GM18526 (cell line): ENCODE results near the gene BLMH.

Experiments
- POLR2A ChIP-seq: IDR thresholded peaks from 3 replicates; pipeline ENCODE4 v1.6.1; 2011; ENCODE audit not compliant: insufficient read length; ENCODE audit errors: extremely low read depth

BLMH gene

GRCh38 chr17:30316736-30317135 is 25.0 kb upstream of the BLMH start:
- no peak for TF ChIP-seq POLR2A

GRCh38 chr17:30315106-30315505 is 23.4 kb upstream of the BLMH start:
- TF ChIP-seq POLR2A: no peak

GRCh38 chr17:30314474-30314873 is 22.7 kb upstream of the BLMH start:
- TF ChIP-seq POLR2A: no peak

DNA sequence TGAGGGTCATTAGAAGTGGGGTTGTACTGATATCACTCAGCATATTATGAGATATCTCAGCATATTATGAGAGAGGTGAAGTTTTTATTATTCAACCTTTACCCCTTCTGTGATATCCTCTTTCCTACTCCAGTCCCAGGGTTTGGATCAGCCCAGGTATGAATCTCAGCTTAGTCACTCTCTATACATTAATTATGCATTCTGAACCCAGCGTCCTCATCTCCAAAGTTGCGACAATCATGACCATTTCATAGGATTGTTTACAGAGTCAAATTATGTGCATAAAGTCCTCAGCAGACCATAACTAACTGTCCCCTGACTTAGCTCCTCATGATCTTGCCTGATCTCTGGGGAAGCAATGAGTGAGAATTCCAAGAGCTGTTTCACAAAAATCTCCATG is 20.5 kb upstream of the BLMH start:
- TF ChIP-seq POLR2A: no peak

DNA sequence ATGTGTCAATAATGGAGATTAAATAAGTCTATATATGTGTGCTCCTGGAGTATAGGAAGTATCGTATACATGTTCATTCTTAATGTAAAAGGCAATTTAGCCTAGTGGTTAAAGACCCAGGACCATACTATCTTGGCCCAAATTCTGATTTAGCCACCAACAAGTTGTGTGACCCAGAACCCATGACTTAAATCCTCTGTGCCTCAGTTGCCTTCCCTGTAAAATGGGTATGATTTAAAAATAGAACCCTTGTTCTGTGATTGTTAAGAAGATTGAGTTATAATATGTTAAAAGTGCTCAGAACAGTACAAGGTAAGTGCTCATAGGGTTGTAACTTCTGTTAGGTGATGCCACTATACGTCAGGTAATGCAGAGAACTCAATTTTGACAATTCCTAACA is 18.8 kb upstream of the BLMH start:
- TF ChIP-seq POLR2A: no peak

GRCh38 chr17:30309591-30309990 is 17.8 kb upstream of the BLMH start:
- no peak for TF ChIP-seq POLR2A

DNA sequence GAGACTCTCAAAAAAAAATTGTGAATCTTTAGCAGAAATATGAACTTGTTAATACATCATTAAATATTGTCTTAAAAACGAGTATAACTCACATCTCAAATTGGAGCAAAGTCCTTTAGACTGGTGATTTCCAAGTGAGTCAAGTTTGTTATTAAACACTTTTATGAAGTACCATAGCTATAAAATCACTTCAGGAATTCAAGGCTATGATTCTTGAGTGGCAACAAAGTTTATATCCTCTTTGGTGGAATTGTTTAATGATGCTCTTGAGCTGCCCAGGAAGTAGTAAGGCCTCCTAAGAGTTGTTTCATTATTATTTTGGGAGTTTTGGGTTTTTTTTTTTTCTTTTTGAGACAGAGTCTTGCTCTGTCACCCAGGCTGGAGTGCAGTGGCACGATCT is 16.7 kb upstream of the BLMH start:
- TF ChIP-seq POLR2A: no peak

- no peak for TF ChIP-seq POLR2A
Observed at GRCh38 chr17:30304778-30305177, 13.0 kb upstream of the BLMH start.

DNA sequence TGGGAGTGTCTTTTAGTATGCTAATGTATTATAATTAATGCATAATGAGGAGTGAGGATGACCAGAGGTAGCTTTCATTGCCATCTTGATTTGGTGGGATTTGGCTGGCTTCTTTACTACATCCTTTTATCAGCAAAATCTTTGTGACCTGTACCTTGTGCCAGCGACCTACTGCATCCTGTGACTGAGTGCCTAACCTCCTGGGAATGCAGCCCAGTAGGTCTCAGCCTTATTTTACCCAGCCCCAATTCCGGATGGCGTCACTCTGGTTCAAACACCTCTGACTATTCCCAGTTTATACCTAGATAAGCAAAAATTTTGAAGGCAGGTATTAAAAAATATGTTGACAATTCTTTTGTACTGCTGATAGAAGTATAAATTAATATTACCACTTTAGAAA is 10.5 kb upstream of the BLMH start:
- no peak for TF ChIP-seq POLR2A

- TF ChIP-seq POLR2A: no peak
Observed at GRCh38 chr17:30300818-30301217, 9.1 kb upstream of the BLMH start.

GRCh38 chr17:30299000-30299399 is 7.3 kb upstream of the BLMH start:
- no peak for TF ChIP-seq POLR2A

DNA sequence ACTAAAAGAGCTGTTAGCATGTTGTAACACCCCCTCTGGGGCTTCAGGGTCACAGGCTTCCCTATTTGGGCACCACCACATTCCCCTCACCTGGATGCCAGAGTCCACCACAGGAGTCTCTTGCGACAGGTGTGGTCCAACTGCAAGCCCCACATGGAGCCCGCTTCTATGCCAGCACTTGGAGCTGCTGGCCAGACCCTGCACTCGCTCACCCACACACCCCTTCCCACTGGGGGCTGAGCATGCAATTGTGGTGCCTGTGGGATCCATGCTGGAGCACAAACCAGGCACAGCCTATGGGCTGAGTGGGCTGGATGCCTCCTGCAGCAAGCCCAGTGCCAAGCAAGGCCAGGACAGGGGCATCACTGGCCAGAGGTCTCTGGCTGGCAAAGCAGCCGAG is 6.0 kb upstream of the BLMH start:
- no peak for TF ChIP-seq POLR2A

- no peak for TF ChIP-seq POLR2A
Observed at GRCh38 chr17:30296499-30297080, 4.8 kb upstream of the BLMH start.

- TF ChIP-seq POLR2A: no peak
Observed at GRCh38 chr17:30292286-30292858, 628 bp upstream of the BLMH start.

GRCh38 chr17:30290696-30291542 is 825 bp downstream of the BLMH start:
- no peak for TF ChIP-seq POLR2A

DNA sequence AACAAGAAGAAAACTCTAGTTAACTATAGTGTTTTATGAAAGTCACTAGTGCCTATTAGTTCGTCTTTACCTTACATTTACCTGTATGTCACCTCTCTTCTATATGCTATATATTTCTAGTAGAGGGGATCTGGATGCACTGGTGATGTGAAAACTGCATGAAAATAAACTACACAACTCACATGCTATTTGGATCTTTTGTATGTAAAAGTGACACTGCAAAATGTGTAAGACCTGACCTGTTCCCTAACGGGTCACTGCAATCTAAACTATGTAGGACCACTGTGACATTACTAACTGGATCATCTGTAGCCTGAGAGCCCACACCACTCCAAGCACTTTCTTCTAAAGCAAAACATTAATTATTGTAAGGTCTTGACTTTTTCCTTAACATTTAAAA is 1.7 kb downstream of the BLMH start:
- TF ChIP-seq POLR2A: no peak
